Measurements from ENCODE around the gene ZDHHC24.

DNA sequence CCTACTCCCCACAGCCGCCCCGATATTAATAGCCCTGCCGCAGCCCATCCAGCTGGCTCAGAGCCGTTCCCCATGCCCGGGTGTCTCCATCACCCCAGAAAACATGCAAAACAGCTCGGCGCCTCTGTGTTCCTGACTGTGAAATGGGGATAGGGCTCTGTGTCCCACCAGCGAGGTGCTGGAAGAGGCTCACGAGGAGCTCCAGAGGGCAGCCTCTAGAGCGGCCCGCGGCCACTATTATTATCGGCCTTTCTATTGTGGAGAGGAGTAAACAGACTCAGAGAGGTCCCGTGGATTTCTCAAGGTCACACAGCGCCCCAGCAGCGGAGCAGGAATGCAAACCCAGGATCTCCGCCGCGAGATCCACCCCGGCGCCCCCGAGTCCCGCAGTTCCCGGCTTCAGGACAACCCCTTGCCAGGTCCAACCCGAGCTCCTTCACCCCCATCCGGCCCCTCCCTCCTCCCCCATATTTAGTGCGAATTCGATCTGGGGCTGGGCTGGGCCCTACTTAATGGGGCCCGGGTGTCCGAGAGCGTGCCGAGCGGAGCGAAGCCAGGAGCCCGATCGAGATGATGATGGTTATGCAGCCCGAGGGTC, 619 bp upstream of the ZDHHC24 start, which contains the start of gene ACTN3:
- TF ChIP-seq ZNF274 (IDR thresholded peaks at IDR 0.05; ENCODE audit: low read depth, low read length) (no peak), EZH2 (IDR thresholded peaks at IDR 0.05) (no peak)
- TF ChIP-seq, protein P1, sequence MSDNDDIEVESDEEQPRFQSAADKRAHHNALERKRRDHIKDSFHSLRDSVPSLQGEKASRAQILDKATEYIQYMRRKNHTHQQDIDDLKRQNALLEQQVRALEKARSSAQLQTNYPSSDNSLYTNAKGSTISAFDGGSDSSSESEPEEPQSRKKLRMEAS (IDR thresholded peaks at IDR 0.05): no peak
- TF ChIP-seq, protein P2, sequence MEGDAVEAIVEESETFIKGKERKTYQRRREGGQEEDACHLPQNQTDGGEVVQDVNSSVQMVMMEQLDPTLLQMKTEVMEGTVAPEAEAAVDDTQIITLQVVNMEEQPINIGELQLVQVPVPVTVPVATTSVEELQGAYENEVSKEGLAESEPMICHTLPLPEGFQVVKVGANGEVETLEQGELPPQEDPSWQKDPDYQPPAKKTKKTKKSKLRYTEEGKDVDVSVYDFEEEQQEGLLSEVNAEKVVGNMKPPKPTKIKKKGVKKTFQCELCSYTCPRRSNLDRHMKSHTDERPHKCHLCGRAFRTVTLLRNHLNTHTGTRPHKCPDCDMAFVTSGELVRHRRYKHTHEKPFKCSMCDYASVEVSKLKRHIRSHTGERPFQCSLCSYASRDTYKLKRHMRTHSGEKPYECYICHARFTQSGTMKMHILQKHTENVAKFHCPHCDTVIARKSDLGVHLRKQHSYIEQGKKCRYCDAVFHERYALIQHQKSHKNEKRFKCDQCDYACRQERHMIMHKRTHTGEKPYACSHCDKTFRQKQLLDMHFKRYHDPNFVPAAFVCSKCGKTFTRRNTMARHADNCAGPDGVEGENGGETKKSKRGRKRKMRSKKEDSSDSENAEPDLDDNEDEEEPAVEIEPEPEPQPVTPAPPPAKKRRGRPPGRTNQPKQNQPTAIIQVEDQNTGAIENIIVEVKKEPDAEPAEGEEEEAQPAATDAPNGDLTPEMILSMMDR (IDR thresholded peaks at IDR 0.05 in 2 of 3, conservative IDR thresholded peaks at IDR 0.05 in 1 of 3; ENCODE audit: borderline replicate concordance in 1 of 3, insufficient read depth in 1 of 3, low read depth in 2 of 3, low read length in 2 of 3): no peak
- TF ChIP-seq, protein P3, sequence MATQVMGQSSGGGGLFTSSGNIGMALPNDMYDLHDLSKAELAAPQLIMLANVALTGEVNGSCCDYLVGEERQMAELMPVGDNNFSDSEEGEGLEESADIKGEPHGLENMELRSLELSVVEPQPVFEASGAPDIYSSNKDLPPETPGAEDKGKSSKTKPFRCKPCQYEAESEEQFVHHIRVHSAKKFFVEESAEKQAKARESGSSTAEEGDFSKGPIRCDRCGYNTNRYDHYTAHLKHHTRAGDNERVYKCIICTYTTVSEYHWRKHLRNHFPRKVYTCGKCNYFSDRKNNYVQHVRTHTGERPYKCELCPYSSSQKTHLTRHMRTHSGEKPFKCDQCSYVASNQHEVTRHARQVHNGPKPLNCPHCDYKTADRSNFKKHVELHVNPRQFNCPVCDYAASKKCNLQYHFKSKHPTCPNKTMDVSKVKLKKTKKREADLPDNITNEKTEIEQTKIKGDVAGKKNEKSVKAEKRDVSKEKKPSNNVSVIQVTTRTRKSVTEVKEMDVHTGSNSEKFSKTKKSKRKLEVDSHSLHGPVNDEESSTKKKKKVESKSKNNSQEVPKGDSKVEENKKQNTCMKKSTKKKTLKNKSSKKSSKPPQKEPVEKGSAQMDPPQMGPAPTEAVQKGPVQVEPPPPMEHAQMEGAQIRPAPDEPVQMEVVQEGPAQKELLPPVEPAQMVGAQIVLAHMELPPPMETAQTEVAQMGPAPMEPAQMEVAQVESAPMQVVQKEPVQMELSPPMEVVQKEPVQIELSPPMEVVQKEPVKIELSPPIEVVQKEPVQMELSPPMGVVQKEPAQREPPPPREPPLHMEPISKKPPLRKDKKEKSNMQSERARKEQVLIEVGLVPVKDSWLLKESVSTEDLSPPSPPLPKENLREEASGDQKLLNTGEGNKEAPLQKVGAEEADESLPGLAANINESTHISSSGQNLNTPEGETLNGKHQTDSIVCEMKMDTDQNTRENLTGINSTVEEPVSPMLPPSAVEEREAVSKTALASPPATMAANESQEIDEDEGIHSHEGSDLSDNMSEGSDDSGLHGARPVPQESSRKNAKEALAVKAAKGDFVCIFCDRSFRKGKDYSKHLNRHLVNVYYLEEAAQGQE (IDR thresholded peaks at IDR 0.05; ENCODE audit: low read depth): no peak

Measured in HCT116 (cell line).